Epithelial cell of proximal tubule (primary cell): ENCODE data around the gene BIRC3. TPM values are rescaled to one million over a fixed set of nuclear protein-coding genes. Genes with fewer than 3 reads are reported as not detected.
A peak's percentile ranks its signal among the peaks of the same experiment; 100 is the strongest.

Experiments
- DNase-seq: peaks from one replicate; pipeline ENCODE4 v3.0.0-alpha.2; 2011; ENCODE audit warnings: low read depth
- H3K4me3 ChIP-seq: 2 replicates; pipeline ENCODE4 v1.5.1; 2011; ENCODE audit warnings: low read depth, mild to moderate bottlenecking, low read length
- total RNA-seq: library from RNA; depleted of rRNA; stranded (reverse); fragments of >200 nt; gene quantifications from 2 replicates; pipeline ENCODE4 v1.2.3, GENCODE V29; 2015
- TF ChIP-seq, protein P1 (sequence below): conservative IDR thresholded peaks from 2 replicates; pipeline ENCODE4 v1.5.1; 2012; ENCODE audit warnings: low read depth, mild to moderate bottlenecking, low read length

Gene BIRC3
- total RNA-seq, 1 donor from 2014 or later = 17.8 TPM

DNA sequence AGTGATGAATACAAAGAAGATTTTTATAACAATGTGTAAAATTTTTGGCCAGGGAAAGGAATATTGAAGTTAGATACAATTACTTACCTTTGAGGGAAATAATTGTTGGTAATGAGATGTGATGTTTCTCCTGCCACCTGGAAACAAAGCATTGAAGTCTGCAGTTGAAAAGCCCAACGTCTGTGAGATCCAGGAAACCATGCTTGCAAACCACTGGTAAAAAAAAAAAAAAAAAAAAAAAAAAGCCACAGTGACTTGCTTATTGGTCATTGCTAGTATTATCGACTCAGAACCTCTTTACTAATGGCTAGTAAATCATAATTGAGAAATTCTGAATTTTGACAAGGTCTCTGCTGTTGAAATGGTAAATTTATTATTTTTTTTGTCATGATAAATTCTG is 5.3 kb downstream of the BIRC3 start:
- TF ChIP-seq, protein P1, sequence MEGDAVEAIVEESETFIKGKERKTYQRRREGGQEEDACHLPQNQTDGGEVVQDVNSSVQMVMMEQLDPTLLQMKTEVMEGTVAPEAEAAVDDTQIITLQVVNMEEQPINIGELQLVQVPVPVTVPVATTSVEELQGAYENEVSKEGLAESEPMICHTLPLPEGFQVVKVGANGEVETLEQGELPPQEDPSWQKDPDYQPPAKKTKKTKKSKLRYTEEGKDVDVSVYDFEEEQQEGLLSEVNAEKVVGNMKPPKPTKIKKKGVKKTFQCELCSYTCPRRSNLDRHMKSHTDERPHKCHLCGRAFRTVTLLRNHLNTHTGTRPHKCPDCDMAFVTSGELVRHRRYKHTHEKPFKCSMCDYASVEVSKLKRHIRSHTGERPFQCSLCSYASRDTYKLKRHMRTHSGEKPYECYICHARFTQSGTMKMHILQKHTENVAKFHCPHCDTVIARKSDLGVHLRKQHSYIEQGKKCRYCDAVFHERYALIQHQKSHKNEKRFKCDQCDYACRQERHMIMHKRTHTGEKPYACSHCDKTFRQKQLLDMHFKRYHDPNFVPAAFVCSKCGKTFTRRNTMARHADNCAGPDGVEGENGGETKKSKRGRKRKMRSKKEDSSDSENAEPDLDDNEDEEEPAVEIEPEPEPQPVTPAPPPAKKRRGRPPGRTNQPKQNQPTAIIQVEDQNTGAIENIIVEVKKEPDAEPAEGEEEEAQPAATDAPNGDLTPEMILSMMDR = no peak
- no peak for DNase-seq

DNA sequence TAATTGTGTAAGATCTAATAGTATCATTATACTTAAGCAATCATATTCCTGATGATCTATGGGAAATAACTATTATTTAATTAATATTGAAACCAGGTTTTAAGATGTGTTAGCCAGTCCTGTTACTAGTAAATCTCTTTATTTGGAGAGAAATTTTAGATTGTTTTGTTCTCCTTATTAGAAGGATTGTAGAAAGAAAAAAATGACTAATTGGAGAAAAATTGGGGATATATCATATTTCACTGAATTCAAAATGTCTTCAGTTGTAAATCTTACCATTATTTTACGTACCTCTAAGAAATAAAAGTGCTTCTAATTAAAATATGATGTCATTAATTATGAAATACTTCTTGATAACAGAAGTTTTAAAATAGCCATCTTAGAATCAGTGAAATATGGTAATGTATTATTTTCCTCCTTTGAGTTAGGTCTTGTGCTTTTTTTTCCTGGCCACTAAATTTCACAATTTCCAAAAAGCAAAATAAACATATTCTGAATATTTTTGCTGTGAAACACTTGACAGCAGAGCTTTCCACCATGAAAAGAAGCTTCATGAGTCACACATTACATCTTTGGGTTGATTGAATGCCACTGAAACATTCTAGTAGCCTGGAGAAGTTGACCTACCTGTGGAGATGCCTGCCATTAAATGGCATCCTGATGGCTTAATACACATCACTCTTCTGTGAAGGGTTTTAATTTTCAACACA is 6.4 kb downstream of the BIRC3 start:
- H3K4me3 ChIP-seq = no peak overlapping the region
- TF ChIP-seq, protein P1 = no peak
- no peak for DNase-seq

More for the DNA sequence above, 5.3 kb downstream of the BIRC3 start:
- no peak overlapping the region for H3K4me3 ChIP-seq

DNA sequence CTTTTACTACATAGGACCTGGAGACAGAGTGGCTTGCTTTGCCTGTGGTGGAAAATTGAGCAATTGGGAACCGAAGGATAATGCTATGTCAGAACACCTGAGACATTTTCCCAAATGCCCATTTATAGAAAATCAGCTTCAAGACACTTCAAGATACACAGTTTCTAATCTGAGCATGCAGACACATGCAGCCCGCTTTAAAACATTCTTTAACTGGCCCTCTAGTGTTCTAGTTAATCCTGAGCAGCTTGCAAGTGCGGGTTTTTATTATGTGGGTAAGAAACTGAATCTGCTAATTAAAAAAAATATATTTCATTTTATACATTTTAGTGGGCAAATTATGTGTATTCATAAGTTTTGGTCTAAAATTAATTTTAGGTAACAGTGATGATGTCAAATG is 7.8 kb downstream of the BIRC3 start:
- H3K4me3 ChIP-seq = no peak overlapping the region
- TF ChIP-seq, protein P1 = peak; percentile 9
- DNase-seq = no peak

DNA sequence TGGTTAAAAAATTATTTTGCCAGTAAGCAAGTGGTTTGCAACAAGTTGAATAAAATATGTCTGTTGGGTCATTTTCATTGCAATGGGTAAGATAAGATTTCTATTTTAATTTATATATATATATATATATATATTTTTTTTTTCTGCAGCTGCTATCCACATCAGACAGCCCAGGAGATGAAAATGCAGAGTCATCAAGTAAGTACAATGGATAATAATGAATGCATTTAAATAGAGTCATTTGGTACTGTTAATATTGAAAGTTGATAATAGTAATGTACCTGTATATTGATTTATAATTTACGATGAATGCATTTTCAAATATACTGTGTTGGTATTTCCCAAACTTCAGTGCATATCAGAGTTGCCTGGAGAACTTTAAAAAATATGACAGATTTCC is 11.5 kb downstream of the BIRC3 start:
- no peak overlapping the region for H3K4me3 ChIP-seq
- TF ChIP-seq, protein P1 = no peak

DNA sequence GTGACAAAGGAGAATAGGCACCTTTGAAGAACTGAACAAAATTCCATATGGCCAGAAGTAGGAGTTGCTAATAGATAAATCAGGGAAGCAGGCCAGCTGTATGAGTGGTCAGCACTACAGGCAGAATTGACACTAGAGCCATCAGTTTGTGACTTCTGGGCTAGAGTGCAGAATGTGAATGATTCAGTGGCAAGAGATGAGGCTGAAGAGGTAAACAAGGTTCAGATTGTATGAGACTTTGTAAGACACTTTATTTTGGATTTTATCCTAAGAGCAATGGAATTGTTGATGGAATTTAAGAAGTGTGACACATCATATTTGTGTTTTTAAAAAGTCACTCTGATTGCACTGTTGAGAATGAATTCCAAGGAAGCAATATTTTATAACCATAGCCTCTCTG is 12.9 kb downstream of the BIRC3 start:
- DNase-seq = no peak
- TF ChIP-seq, protein P1 = no peak
- H3K4me3 ChIP-seq = no peak overlapping the region

More for the DNA sequence above, 11.5 kb downstream of the BIRC3 start:
- no peak for DNase-seq

DNA sequence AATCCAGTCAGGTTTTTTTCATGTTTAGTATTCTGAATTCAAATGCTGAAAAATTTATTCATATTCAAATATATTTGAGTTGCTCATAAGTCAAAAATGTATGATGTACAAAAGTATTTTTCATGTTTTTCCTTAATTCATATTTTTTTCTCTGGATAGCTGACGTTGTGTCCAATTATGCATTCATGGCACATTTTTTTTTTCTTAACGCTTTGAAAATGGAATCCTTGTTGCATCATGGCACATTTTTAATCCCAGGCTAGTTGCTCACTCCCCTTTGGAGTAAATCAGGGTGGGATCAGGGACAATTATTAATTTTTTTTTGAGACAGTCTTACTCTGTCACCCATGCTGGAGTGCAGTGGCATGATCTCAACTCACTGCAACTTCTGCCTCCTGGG is 14.1 kb downstream of the BIRC3 start:
- TF ChIP-seq, protein P1 = no peak
- H3K4me3 ChIP-seq = no peak overlapping the region
- no peak for DNase-seq

DNA sequence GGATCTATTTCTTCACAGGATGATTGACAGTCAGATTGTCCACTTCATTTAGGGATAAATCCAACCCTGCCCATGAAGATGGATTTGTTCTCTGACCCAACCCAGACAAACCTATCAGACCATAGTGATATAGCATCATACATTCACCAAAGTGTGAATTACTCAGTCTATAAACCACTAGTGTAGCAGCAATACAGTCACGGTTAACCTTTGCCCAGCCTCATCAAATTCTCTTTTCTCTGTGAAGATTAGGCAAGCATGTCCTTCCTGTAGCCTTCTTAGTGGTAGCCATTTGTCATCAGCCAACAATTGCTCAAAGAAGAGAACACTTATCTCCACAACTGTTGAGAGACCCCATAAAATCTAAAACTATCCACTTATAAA is 15.3 kb downstream of the BIRC3 start:
- TF ChIP-seq, protein P1 = no peak
- H3K4me3 ChIP-seq = no peak overlapping the region
- DNase-seq = no peak
